ENCODE measurements around the gene ADNP2.

DNA sequence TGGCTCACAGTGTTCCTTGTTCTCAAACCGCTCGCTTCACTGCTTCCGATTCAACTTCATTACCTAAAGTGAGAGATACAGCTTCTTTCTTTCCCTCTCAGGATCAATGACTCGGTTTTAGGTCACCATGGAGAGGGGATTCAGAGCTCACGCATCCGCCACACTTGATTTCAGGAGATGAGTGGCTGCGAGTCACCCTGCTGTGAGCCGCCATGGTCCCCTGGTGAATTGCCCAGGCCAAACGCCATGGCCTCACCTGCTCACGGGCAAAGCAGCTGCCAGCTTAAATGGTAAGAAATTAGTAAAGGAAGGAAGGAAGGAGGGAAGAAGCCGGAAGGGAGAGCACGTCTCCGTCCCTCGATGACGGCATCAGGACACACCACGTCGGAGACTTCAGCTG is 60.5 kb downstream of the ADNP2 start:
- TF ChIP-seq, protein P1, sequence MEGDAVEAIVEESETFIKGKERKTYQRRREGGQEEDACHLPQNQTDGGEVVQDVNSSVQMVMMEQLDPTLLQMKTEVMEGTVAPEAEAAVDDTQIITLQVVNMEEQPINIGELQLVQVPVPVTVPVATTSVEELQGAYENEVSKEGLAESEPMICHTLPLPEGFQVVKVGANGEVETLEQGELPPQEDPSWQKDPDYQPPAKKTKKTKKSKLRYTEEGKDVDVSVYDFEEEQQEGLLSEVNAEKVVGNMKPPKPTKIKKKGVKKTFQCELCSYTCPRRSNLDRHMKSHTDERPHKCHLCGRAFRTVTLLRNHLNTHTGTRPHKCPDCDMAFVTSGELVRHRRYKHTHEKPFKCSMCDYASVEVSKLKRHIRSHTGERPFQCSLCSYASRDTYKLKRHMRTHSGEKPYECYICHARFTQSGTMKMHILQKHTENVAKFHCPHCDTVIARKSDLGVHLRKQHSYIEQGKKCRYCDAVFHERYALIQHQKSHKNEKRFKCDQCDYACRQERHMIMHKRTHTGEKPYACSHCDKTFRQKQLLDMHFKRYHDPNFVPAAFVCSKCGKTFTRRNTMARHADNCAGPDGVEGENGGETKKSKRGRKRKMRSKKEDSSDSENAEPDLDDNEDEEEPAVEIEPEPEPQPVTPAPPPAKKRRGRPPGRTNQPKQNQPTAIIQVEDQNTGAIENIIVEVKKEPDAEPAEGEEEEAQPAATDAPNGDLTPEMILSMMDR (conservative IDR thresholded peaks at IDR 0.05): no peak
- TF ChIP-seq ZFX (IDR thresholded peaks at IDR 0.05): no peak
